GM18511 (cell line): ENCODE measurements around the gene CATSPER1.
A peak's percentile ranks its signal among the peaks of the same experiment; 100 is the strongest.
"Not testable (repeated sequence)": the region's sequence is repeated elsewhere in the genome, so short reads cannot be mapped to it uniquely, and the experiment has no call there.

ENCODE experiments used
- ATAC-seq: cut with Tn5 transposase; IDR thresholded peaks from one replicate; pipeline ENCODE4 v1.9.1; 2021; ENCODE audit warnings: mild to moderate bottlenecking, moderate library complexity; ENCODE audit not compliant: unreplicated experiment

Gene CATSPER1

GRCh38 chr11:66051766-66052663, 25.7 kb upstream of the CATSPER1 start, which contains the start of gene SF3B2:
SF3B2 (plus strand) TSS chr11:66052364; CDS start chr11:66052385, 21 bp downstream.
- peak; percentile 96 for ATAC-seq

- ATAC-seq, result no peak
These were observed 25.1 kb upstream of the CATSPER1 start for GRCh38 chr11:66051371-66051765.

- ATAC-seq, result no peak
These were observed 24.4 kb upstream of the CATSPER1 start for GRCh38 chr11:66050581-66051231.

DNA sequence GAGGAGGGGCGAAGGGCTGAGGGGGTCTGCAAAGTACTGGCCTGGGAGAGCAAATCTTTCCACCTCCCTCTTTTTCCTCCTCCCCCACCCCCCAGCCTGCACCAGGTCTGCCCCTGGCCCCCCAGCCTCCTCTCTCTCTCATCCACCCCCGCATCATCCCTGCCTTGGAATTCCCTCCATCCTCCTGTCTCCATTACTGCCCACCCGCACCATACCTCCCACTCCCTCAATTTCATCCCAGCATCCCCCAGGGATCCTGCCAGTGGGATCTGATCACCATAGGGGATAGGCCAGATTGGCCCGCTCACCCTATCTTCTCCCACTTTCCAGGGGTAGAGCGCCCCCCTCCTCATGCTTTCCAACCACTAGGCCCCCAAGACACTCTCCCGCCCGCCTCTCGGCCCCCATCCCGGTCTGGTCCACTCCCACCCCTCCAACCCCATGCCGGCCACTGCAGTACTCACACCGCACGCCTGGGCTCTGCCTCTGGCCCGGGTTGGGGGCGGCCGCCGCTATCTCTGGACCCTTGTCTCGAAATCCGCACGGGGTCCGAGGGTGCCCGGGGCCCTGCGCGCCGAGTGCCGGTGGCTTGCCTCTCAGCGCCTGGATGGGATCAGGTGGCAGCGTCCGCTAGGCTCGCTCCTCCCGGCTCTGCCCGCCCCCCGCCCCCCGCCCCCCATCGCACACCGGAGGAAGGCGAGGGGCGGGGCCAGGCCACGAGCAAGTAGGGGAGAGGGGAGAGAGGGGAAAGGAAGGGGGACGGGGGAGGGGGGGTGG, 22.5 kb upstream of the CATSPER1 start, which contains the start of gene GAL3ST3:
GAL3ST3 (minus strand) TSS at position 615 of the 777 bp plus-strand sequence. CDS start 3,746 bp downstream, outside the sequence.
- ATAC-seq, result no peak

DNA sequence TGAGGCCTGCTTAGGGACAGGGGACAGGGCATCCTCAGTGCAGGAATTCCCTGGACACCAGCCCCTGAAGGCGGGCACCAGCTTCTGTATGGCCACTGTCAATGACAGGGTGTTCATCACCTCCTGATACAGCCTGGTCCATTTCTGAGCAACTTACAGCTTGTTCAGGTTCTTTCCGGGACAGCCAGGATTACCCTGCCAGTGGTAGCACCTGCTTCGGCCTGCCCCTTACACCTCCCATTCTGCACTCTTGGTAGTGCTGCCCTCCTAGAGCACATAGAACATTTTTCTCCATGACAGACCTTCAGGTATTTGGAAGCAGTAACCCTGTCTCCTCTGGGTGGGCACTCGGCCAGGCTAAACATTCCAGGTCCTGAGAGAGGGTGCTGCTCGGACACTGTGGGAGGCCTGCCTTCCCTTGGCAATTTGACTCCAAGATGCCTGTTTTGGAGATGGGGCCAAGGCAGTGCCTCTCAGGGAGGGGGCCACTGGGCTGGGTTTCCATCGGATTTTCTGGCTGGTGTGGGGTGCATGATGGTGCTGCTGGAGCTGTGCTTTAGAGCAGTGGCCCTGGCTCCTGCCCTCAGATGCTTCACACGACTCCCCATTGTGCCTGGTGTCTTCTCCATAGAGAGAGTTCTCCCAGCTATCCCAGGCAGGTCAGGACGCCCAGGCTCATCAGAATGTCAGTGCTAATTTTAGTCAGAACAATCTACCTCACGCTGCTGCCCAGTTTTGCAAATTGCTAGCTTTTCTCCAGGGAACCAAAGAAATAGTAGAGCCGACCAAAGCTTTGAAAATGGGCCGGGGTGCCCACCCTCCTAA, 21.5 kb upstream of the CATSPER1 start:
- no peak for ATAC-seq

DNA sequence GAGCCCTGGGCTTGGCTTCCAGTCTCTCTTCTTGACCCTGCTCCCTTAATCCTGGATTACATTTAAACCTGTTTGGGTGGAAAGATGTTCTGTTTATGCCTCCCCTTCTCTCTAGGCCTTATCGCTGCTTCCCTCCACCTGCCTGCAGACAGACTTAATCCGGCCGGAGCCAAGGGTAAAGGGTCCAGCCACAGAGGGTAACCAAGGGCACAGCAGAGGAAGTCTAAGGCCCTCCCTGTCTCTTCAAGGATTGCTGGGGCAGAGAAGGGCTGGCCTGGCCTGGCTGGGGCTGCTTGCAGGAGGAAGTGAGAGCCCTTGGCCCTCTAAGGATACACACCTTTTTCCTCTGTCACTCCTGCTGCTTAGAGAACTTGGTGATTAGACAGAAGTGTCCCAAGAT, 20.6 kb upstream of the CATSPER1 start:
- ATAC-seq, result no peak

GRCh38 chr11:66045177-66045639, 18.9 kb upstream of the CATSPER1 start:
- ATAC-seq, result no peak

DNA sequence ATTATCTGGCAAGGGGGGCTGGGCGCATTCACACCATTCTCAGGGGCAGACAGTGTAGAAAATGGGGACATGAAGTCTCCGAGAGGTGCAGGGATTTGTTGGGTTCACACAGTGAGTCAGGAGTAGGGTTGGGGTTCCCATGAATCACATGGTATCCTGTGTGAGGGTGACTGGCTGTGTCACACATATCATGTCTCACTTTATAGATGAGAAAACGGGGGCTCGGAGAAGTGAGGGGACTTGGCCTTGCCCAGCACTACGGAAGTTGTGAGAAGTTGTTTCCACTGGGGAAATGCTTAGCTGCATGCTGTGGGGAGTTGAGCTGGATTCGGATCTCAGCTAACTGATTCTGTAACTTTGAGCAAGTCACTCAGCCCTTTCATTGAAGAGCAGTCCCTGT, 18.5 kb upstream of the CATSPER1 start:
- no peak for ATAC-seq

DNA sequence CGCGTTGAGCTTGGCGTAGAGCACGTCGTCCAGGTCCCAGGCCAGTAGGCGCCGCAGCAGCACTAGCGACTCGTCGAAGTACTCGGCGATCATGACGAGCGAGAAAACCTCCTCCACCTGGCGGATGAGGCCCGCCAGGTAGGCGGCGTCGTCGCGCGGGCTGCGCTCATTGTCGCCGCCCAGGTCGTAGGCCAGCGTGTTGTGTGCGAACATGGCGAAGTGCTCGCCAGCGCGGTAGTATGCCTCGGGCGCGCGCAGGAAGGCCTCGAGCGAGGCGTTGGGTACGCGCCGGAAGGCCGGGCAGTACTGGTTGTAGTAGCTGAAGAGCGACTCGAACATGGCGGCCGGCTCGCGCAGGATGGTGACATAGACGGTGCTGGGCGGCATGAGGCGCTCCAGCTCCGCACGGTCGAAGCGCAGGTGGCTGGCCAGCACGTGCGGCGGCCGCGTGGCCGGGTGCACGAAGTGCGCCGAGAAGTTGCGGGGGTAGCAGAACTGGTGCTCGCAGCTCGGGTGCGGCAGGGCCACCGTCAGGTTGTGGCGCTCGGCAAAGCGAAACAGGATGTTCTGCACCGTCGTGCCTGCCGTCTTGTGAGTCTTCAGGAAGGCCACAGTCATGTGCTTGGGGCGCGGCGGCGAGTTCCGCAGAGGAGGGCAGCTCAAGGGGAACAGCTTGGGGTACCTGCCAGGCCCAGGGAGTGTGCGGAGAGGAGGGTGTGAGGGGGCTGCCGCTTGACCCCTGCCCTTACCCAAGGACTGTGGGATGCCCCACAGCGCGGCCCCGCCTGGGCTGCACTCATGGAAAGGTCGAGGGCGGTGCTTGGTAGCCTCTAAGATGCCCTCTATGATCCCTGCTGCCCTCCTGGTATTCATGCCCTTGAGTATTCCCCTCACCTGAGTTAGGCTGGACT, 17.0 kb upstream of the CATSPER1 start:
- ATAC-seq, result no peak

DNA sequence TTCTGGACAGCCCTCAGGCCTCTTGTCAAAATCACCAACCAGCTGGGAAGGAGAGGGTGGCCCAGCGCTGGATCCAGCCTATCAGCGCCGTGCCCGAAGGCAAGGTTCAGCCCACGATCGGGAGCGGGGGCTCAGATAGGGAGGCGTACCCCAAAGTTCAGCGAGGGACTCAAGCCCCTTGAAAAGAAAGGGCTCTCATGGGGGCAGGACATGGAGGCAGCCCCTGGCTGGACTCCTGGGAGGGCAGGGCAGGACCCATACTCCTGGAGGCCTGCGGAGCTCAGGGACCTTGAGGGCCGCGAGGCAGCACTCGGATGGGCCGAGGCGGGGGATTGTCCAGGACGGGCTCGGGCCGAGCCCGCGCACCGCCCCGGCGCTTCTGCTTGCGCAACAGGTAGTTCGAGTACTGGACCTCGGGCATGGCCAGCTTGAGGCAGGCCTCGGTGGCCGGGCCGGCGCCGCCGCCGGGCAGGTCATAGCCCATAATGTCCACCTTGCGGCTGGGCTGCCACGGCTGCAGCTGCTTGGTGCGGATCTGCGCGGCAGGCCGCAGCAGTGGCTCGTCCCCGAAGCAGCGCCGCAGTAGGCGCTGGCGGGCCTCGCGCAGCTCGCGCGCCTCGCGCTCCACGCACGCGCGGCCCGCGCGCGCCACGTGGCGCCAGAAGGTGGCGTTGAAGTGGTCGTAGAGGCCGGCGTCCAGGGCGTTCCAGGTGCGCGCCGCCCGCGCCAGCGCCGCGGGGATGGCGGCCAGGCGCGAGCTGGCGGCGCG, 16.1 kb upstream of the CATSPER1 start:
- no peak for ATAC-seq

DNA sequence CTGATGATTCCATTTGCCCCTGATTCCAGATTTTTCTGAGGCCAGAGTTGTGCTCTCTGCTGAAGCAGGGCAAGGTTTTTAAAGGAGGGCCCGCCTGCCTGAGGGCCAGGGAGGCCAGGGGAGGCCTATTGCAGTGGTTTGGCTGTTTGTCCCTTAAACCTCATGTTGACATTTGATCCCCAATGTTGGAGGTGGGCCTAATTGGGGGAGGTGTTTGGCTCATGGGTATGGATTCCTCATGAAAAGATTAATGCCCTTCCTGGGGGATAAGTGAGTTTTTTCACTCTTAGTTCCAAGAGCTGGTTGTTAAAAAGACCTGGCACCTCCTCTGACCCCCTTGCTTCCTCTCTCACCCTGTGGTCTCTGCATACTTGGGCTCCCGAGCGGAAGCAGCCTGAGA, 13.5 kb upstream of the CATSPER1 start:
- ATAC-seq, result no peak

DNA sequence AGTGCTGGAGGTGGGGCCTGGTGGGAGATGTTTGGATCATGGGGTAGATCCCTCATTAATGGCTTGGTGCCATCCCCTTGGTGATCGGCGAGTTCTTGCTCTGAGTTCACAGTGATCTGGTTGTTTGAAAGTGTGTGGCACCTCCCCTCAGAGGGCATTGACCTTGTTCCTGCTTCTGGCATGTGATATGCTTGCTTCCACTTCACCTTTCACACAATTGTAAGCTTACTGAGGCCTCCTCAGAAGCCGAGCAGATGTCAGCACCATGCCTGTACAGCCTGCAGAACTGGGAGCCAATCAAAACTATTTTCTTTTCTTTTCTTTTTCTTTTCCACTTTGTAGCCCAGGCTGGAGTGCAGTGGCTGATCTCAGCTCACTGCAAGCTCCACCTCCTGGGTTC, 11.0 kb upstream of the CATSPER1 start:
- ATAC-seq, result no peak

DNA sequence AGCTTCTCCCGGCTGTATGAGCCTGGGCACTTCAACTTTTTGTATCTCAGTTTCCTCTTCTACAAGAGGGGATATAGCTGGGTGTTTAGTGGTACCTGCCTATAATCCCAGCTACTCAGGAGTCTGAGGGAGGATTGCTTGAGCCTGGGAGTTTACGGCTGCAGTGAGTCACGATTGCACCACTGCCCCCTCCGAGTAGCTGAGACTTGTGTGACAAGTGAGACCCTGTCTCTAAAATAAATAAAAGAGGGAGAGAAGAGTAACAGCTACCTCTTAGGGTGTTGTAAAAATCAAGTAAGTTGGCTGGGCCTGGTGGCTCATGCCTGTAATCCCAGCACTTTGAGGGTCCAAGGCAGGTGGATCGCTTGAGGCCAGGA, 10.0 kb upstream of the CATSPER1 start:
- no peak for ATAC-seq

- no peak for ATAC-seq
These were observed 9.5 kb upstream of the CATSPER1 start for GRCh38 chr11:66035653-66036333.

- no peak for ATAC-seq
These were observed 6.9 kb upstream of the CATSPER1 start for GRCh38 chr11:66032957-66033735.

GRCh38 chr11:66023186-66023440, 3.2 kb downstream of the CATSPER1 start:
- not testable (repeated sequence) for ATAC-seq

- no peak for ATAC-seq
These were observed 3.7 kb downstream of the CATSPER1 start for GRCh38 chr11:66022401-66023185.
